HG02840 (cell line): ENCODE data around the gene ZNF506.
"Not testable (repeated sequence)": the region's sequence is repeated elsewhere in the genome, so short reads cannot be mapped to it uniquely, and the experiment has no call there.

Source experiments
- ATAC-seq: cut with Tn5 transposase; IDR thresholded peaks from one replicate; pipeline ENCODE4 v1.9.1; 2021; ENCODE audit warnings: mild to moderate bottlenecking, moderate library complexity, moderate number of reproducible peaks; ENCODE audit not compliant: unreplicated experiment, low FRiP score

Gene ZNF506

GRCh38 chr19:19781791-19782190, 39.8 kb downstream of the ZNF506 start:
- not testable (repeated sequence) for ATAC-seq

DNA sequence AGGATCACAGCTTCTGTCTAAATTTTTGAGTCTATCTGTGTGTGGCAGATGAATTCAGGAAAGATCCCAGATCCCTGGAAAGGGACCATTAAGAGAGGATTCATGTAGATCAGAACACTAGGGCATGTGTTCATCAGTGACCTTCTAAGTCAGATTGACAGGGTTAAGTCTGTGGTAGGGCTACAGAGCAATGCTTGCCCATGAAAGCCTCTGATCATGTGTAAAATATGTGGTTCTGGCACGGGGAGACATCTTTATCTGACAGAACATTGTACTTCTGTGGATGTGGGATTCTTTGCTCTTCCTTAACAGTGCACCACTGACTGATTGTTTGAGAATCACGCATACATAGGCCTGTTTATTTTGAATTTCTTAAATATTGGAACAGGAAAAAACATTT, 42.9 kb downstream of the ZNF506 start:
- no peak for ATAC-seq

DNA sequence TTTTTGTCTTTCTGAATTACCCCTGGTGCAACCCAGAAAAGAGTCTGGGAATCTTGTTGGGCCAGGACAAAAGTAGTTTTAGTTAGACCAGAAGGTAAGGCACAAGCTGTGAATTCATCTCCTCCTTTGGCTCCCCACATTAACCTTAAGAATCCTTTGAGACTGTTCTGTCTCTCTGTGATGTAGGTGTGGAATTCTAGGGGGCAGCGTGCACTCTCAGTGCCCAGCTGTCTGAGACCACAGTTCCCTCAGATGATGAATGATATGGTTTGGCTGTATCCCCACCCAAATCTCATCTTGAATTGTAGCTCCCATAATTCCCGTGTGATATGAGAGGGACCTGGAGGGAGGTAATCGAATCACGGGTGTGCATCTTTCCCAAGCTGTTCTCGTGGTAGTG, 43.9 kb downstream of the ZNF506 start:
- ATAC-seq: no peak

DNA sequence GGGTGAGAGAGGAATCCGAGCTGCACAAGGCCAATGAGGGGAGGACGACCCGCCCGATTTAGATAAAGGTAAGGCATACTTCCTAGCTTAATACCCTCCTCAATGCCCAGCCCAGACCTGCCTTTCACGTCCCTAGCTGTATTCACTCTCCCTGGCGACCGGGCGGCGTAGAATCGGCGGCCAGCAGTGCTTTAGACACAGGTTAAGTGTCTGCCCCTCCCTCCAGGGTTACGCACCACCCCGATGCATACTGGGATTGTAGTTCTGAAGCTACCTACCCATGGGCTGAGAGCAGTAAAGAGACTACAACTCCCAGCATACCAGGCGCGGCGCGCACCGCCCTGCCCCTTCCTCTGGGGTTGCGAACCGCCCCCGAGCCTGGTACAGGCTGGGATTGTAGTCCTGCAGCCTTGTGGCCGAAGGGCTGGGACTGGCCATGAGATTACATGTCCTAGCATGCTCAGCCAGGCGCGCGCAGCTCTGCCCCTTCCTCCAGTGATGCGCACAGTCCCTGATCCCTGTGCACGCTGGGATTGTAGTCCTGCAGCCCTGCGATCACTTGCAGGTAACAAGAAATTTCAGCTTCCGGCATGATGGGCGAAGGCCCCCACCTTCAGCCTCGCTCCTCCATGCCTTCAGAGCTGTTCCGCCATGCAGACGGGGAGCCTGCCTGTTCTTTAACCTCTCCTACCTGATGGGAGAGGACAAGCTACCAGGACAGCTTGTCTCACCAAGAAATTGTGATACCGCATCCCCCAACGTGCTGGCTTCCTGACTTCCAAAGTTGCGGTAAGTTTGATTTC, 45.1 kb downstream of the ZNF506 start:
- peak; percentile 98 for ATAC-seq

DNA sequence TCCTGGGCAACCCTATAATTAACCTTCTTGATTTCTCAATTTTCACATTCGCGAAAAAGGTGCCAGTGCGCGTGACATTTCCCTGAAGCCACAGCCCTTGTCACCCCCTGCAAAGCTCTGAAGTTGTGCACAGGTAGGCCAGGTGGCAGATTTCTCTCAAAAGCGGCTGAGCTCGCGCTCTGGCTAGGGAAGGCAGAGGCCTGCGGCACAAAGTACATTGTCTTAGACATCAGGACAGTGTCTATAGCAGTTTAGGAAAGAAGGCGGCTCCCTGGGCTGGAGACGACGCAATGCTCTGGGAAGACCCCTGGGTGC, 45.7 kb downstream of the ZNF506 start:
- peak; percentile 18 for ATAC-seq

GRCh38 chr19:19774354-19775033, 47.1 kb downstream of the ZNF506 start:
- no peak for ATAC-seq

- not testable (repeated sequence) for ATAC-seq
Measured at GRCh38 chr19:19771963-19772362, 49.6 kb downstream of the ZNF506 start.

DNA sequence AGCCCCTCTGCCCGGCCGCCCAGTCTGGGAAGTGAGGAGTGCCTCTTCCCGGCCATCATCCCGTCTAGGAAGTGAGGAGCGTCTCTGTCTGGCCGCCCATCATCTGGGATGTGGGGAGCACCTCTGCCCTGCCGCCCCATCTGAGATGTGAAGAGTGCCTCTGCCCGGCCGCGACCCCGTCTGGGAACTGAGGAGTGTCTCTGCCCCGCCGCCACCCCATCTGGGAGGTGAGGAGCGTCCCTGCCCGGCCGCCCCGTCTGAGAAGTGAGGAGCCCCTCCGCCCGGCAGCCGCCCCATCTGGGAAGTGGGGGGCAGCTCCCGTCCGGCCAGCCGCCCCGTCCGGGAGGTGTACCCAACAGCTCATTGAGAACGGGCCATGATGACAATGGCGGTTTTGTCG, 51.6 kb downstream of the ZNF506 start:
- not testable (repeated sequence) for ATAC-seq

DNA sequence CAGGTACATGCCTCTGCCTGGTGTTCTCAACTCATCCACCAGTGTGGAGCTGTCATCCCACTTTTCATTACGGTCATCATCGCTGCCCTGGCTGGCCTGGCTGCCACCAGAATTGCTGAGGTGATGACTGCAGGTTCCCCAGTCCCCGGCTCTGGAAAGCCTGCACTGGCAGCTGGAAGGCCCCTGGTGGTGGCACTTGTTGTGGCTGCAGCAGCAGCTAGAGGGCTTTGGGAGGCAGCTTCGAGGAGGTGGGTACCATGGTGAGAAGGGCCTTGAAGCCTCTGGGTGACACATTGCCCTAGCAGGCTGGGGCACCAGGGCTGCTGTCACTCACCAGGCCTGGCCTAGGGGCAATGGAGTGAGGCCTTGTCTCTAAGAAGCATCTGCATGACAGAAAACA, 63.4 kb downstream of the ZNF506 start:
- ATAC-seq: no peak

DNA sequence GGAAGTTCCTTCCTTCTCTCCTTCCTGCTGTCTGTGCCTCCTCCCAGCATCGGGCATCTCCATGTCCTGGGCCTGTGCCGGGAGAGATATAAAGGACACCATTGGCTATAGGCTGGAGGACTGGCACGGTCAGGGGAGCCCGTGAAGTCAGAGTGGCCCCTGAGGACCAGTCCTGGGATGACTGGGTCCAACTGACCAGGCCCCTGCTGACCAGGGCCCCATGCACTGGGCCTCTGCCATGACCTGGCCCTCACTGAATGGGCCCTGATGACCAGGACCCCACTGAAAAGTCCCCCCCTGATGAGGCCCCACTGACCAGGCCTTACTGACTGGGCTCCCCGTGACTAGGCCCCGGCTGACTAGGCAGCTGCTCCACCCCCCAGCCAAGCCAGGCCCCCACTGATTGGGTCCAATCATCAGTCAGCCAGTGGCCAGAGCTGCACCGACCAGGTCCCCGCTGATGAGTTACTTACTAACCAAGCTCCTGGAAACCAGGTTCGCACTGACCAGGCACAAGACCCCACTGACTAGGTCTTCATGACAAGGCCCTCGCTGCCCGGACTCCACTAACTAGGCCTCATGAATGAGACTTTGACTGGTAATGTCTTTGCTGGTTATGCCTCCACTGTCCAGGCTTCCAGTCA, 68.7 kb downstream of the ZNF506 start:
- no peak for ATAC-seq

GRCh38 chr19:19751846-19752245, 69.7 kb downstream of the ZNF506 start:
- ATAC-seq: no peak

DNA sequence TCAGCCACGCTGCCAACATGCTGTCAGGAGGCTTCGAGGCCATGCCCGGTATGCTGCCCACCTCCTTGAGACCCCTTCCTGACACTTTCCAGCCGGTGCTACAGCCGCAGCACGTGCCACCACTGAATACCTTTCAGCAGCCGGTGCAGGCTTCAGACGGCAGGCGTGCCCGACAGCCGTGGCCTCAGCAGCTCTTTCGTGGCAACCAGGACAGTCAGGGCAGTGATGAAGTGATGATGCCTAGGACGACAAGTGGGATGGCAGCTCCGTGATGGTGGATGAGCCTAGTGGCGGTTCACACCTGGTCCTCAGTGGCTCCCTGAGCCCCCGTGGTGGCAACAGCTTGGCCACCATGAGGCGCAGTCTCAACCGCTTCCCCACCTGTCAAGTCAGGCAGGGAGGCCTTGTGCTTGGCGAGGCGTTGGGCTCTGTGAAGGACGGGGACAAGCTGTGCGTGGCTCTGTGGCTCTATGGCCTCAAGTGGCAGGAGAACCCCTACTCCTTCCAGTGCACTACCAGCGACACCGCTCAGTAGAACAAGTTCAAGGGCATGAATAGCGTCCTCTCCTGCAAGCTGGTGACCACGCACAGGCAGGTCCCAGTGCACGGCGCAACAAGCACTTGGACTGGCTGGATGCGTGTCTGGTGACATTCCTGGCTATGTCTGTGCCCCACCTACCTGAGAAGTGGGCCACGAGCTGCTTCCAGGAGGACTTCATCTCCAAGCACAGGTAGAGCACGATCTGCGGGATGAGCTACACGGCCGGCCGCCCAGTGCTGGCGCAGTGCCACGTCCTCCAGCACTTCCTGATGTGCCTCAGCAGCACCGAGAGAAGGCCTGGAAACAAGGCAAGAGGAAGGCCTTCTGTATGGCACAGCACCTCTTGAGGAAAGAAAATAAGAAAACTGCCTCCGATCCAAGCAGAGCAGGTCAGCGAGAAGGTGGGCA, 70.4 kb downstream of the ZNF506 start:
- ATAC-seq: no peak

DNA sequence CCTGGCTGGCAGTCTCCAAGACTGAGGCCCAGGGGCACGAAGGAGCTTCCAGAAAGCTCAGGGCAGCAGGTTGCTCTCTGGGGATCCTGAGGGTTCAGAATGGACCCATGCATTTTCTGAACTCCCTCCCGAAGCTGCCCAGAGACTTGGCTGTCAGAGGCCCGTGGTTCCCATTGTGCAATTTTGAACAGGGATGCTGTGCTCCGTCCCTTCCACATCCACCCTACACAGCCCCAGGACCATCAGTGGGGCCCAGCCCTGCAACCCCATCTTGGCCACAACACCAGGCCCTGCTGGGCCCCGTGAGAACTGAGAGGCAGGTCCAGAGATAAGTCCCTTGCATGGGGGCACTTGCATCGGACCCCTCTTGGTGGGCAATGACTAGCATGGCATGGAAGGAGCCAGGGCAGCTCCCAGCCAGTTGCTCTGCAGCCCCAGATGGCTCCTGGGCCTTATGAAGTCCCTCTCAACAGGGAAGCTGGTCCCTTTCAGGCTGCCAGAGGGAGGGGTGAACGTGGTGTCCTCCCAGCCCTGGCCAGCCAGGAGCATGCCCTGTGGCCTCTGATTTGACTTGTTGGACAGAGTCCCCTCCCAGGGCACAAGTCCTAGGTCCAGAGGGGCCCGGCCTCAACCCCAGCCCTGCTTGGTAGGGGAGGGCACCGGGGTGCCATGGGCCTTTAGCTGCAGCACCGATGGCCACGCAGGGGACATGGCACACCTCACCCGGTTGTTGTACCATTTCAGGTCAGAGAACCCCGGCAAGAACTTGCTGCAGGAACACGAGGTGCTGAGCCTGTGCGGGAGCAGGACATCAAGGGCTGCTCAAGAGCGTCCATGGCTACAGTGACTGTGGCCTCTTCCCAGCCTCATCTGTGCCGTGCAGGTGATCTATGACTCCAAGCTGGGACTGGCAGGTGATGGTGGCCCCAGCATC, 71.4 kb downstream of the ZNF506 start:
- ATAC-seq: no peak

DNA sequence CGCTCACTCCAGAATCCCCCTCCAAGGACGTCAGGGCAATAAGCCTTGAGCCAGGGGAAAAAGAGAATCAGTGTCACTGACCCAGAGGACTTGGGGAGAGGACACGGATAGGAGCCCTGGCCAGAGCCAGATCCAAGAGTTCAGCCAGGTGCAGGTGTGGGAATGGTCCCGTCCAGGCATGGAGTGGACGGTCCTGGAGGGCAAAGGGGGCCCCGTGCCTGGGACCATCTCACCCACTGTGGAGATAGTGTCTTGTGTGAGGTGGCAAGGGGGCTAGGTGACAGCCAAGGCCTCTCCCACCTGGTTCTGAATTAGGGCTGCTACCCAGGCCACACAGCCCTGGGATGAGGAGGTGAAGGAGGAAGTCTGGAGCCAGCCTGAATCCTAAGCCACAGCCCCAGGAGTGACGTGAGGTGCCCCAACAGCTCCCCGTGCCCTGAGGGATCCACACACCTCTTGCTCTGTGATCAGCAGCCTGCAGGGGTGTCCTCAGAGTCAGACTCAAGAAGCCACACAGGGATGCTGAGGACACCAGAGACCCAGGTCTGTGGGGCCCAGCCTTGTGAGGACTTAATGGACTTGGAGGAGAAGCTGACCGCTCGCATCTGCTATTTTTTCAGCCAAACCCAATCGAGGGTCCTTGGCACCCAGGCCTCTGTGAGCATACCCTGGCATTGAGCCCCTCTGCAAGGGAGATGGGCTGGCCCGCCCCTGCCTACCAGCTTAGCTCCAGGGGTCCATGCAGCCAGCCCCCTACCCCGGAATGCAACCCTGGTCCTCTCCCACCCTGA, 72.2 kb downstream of the ZNF506 start:
- ATAC-seq: no peak

GRCh38 chr19:19748249-19748938, 73.2 kb downstream of the ZNF506 start:
- no peak for ATAC-seq

DNA sequence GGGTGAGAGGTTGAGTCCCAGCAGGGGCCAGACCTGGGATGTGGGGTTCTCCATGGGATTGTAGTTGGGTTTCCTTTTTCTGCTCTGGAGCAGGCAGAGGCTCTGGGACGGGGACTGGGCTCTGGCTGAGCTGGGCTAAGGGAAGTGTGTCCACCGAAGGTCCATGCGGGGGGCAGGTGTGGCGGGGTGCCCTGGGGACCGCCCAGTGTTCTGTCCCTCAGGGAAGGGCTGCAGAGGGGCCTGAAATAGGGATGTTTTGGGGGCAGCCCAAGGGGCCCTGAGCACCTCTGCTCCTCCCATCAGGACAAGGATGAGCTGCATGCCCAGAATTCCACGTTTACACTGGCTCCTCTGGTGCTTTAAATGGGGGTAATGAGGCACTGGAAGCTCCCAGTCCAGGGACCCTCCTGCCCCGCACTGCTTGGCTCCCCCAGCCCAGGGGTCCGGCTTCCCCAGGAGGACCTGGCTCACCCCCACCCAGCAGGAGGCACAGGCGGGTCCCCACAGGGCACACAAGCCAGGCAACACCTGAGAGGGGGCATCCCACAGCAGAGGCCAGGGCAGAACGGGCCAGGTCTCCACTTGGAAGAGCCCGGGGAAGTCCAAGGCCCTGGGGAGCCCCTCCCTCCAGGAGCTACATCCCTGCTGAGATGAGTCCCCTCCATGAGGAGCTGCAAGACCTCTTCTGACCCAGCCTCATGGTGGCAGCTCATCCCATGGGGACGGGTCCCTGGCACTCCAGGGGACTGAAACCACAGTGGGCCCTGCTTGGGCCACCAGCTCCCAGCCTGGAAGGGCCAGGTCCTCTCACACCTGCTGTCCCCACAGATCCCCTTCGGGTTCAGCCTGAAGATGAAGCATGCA, 74.0 kb downstream of the ZNF506 start:
- no peak for ATAC-seq
